Activated T-cell treated with anti-CD3 and anti-CD28 coated beads for 4 hours (primary cell): ENCODE results near the gene SOBP.

Experiments
- DNase-seq: peaks from one replicate; pipeline ENCODE4 v3.0.0-alpha.2; 2020

Gene SOBP

GRCh38 chr6:107703606-107704005 lies 213.7 kb downstream of the SOBP start:
- DNase-seq: no peak

GRCh38 chr6:107704347-107705013 lies 214.6 kb downstream of the SOBP start:
- DNase-seq: no peak

GRCh38 chr6:107706516-107707115 lies 216.7 kb downstream of the SOBP start:
- DNase-seq: no peak

- DNase-seq: no peak
Measured at GRCh38 chr6:107707346-107708275, 217.7 kb downstream of the SOBP start.

GRCh38 chr6:107708435-107708834 lies 218.5 kb downstream of the SOBP start:
- no peak for DNase-seq

- DNase-seq: no peak
Measured at GRCh38 chr6:107709341-107709740, 219.4 kb downstream of the SOBP start.
